CD14-positive monocyte (primary cell): Measurements from ENCODE around the gene SLC22A1. TPM values are rescaled to one million over a fixed set of nuclear protein-coding genes. Genes with fewer than 3 reads are reported as not detected.

Experiments used
- DNase-seq, 3 donors: peaks; one replicate each; pipeline ENCODE4 v3.0.0-alpha.2; 2011 to 2022
- H2AFZ ChIP-seq: 2 replicates; pipeline ENCODE4 v1.6.0; 2012; ENCODE audit warnings: mild to moderate bottlenecking, low read depth, low read length, inconsistent platforms; ENCODE audit not compliant: insufficient read depth, poor library complexity, severe bottlenecking
- H3K27ac ChIP-seq, 2 donors: 1 replicate in 1 of 2; 2 replicates in 1 of 2; pipeline ENCODE4 v1.5.1; 2012 to 2013; ENCODE audit warnings: low read length in 2 of 2, control low read depth in 1 of 2, inconsistent platforms in 1 of 2, low read depth in 1 of 2, mild to moderate bottlenecking in 1 of 2
- H3K27me3 ChIP-seq, 2 donors: one replicate each; pipeline versions ENCODE4 v1.6.0 to v1.6.1; 2011 to 2013; ENCODE audit warnings: low read length in 2 of 2; ENCODE audit not compliant: control insufficient read depth in 2 of 2, insufficient read depth in 2 of 2
- H3K36me3 ChIP-seq, 2 donors: replicated peaks in 1 of 2; 1 replicate in 1 of 2; 2 replicates in 1 of 2; pipeline versions ENCODE4 v1.5.1 to v1.6.1; 2012 to 2013; ENCODE audit warnings: low read length in 2 of 2, control low read depth in 1 of 2, inconsistent platforms in 1 of 2, mild to moderate bottlenecking in 1 of 2; ENCODE audit not compliant: insufficient read depth in 2 of 2, control insufficient read depth in 1 of 2
- H3K4me1 ChIP-seq, 2 donors: 1 replicate in 1 of 2; 2 replicates in 1 of 2; pipeline versions ENCODE4 v1.5.1 to v1.6.1; 2012 to 2013; ENCODE audit warnings: low read length in 2 of 2, control low read depth in 1 of 2, inconsistent platforms in 1 of 2, mild to moderate bottlenecking in 1 of 2, moderate library complexity in 1 of 2; ENCODE audit not compliant: insufficient read depth in 2 of 2, control insufficient read depth in 1 of 2
- H3K4me2 ChIP-seq: replicated peaks from 2 replicates; pipeline ENCODE3; 2012; ENCODE audit warnings: low read length, moderate library complexity, mild to moderate bottlenecking; ENCODE audit not compliant: poor library complexity, severe bottlenecking; ENCODE audit errors: extremely low read depth
- H3K4me3 ChIP-seq, 3 experiments: fragments of 200-600 bp in 1 of 3; sonication (generic) in 1 of 3; replicated peaks in 1 of 3; 1 replicate in 2 of 3; 2 replicates in 1 of 3; pipeline ENCODE4 v1.5.1; 2011 to 2013; ENCODE audit warnings: low read length in 3 of 3, mild to moderate bottlenecking in 3 of 3, control low read depth in 2 of 3, low read depth in 2 of 3, inconsistent platforms in 1 of 3, moderate library complexity in 1 of 3
- H3K79me2 ChIP-seq: 2 replicates; pipeline ENCODE4 v1.6.0; 2012; ENCODE audit warnings: mild to moderate bottlenecking, control low read depth, inconsistent platforms, low read length, moderate library complexity; ENCODE audit not compliant: insufficient read depth
- H3K9ac ChIP-seq: 2 replicates; pipeline ENCODE4 v1.6.0; 2017; ENCODE audit warnings: low read length, mild to moderate bottlenecking; ENCODE audit not compliant: insufficient read depth, poor library complexity, severe bottlenecking
- H3K9me3 ChIP-seq, 2 donors: replicated peaks in 1 of 2; 1 replicate in 1 of 2; 2 replicates in 1 of 2; pipeline versions ENCODE4 v1.5.1 to v1.6.1; 2012 to 2013; ENCODE audit warnings: low read length in 2 of 2, control low read depth in 1 of 2; ENCODE audit not compliant: control insufficient read depth in 1 of 2, insufficient read depth in 1 of 2
- H4K20me1 ChIP-seq: 2 replicates; pipeline ENCODE4 v1.6.0; 2012; ENCODE audit warnings: mild to moderate bottlenecking, low read length, control low read depth, moderate library complexity; ENCODE audit not compliant: insufficient read depth
- H3K27ac Mint-ChIP-seq, 7 donors: one replicate each; pipeline ENCODE4 v1.8.0; 2020; ENCODE audit warnings: mild to moderate bottlenecking in 7 of 7, mixed read lengths in 7 of 7, moderate library complexity in 6 of 7, inconsistent platforms in 2 of 7
- H3K27me3 Mint-ChIP-seq, 3 donors: one replicate each; pipeline ENCODE4 v1.8.0; 2021 to 2022; ENCODE audit warnings: low read depth in 3 of 3, mild to moderate bottlenecking in 3 of 3, mixed read lengths in 3 of 3, moderate library complexity in 3 of 3, inconsistent platforms in 1 of 3
- H3K36me3 Mint-ChIP-seq, 2 donors: one replicate each; pipeline ENCODE4 v1.8.0; 2020; ENCODE audit warnings: mixed read lengths in 2 of 2, inconsistent platforms in 1 of 2, mild to moderate bottlenecking in 1 of 2
- H3K4me1 Mint-ChIP-seq: one replicate; pipeline ENCODE4 v1.8.0; 2020; ENCODE audit warnings: mild to moderate bottlenecking, mixed read lengths
- H3K4me3 Mint-ChIP-seq, 2 donors: one replicate each; pipeline ENCODE4 v1.8.0; 2020; ENCODE audit warnings: mild to moderate bottlenecking in 2 of 2, mixed read lengths in 2 of 2, moderate library complexity in 1 of 2
- H3K9me3 Mint-ChIP-seq, 7 donors: one replicate each; pipeline ENCODE4 v1.8.0; 2020 to 2022; ENCODE audit warnings: mixed read lengths in 7 of 7, mild to moderate bottlenecking in 6 of 7, moderate library complexity in 6 of 7, inconsistent platforms in 2 of 7
- CTCF ChIP-seq: fragments of 200-600 bp; IDR thresholded peaks from one replicate; pipeline ENCODE4 v1.8.0; 2022; ENCODE audit warnings: antibody characterized with exemption, mild to moderate bottlenecking
- WGBS: methylation state at CpG from one replicate; pipeline ENCODE4 v1.1.5; 2013; ENCODE audit warnings: missing lambda C conversion rate; ENCODE audit not compliant: insufficient coverage; 5-methylcytosine and 5-hydroxymethylcytosine counted together
- intact Hi-C, 2 donors: fragments of 100-400 bp; cut with micrococcal nuclease; formaldehyde crosslinking; loops; one replicate each; pipeline versions ENCODE4 v1.15.0 to v1.15.1; 2023
- polyA minus RNA-seq: library from RNA; depleted of rRNA, polyadenylated mRNA; stranded (reverse); fragments of >200 nt; gene quantifications from 2 replicates; pipeline ENCODE4 v1.2.3, GENCODE V29; 2012
- polyA plus RNA-seq, 3 donors: library from polyadenylated mRNA; depleted of rRNA in 1 of 3; unstranded in 2 of 3; stranded (reverse) in 1 of 3; fragments of 300-500 nt in 2 of 3; fragments of >200 nt in 1 of 3; fragmentation: Illumina TruSeq in 2 of 3; gene quantifications; 1 replicate in 2 of 3; 2 replicates in 1 of 3; pipeline ENCODE4 v1.2.3, GENCODE V29; 2012 to 2021
- total RNA-seq, 12 experiments: library from RNA in 1 of 12; stranded (reverse) in 1 of 12; fragments of 120-200 nt in 1 of 12; gene quantifications; one replicate each; pipeline ENCODE4 v1.2.4 and lab custom pipeline; 2013 to 2026; ENCODE audit warnings: mixed read lengths in 6 of 12, inconsistent platforms in 1 of 12

The SLC22A1 gene
- total RNA-seq (2013) = 0.58 TPM
- polyA plus RNA-seq (under 1 TPM in 2 of 3 donors, not detected in 1; 0.36 to 0.48 TPM), polyA minus RNA-seq (0.48 and 0.69 TPM in 2 replicates), total RNA-seq (lab: John Stamatoyannopoulos, UW) (0.80 to 82.2 (median 4.6) reads per million in 11 experiments)

GRCh38 chr6:160121558-160121957, at the start of gene SLC22A1:
Gene SLC22A1 (plus strand): TSS chr6:160121815. CDS start chr6:160121936, 121 bp downstream.
- no peaks in the 10 kb centered on the region for H3K4me1 Mint-ChIP-seq
- no peaks in the 10 kb centered on the region for H3K36me3 Mint-ChIP-seq
- Histone ChIP-seq H3K9me3 (peaks cover 9 to 22% of the 10 kb centered on the region in 2 donors), H3K4me3 (no peak within 1 kb of the TSS), H3K4me2 (no peak within 1 kb of the TSS), H3K79me2 (no peaks in the 10 kb centered on the region), H4K20me1 (no peaks in the 10 kb centered on the region), H3K27ac (no peak within 1 kb of the TSS), H3K9ac (no peak within 1 kb of the TSS), H3K36me3 (no peaks in the 10 kb centered on the region), H3K4me1 (no peaks in the 10 kb centered on the region), H3K27me3 (no peaks in the 10 kb centered on the region), H2AFZ (no peak within 1 kb of the TSS)
- peak within 1 kb of the TSS in 2 of 7 donors; percentile 15 to 45 for H3K27ac Mint-ChIP-seq
- H3K4me3 Mint-ChIP-seq = no peak within 1 kb of the TSS
- H3K27me3 Mint-ChIP-seq = peaks cover 8 to 12% (median 9%) of the 10 kb centered on the region in 3 donors
- 94% methylated on average over 2 of the region's 8 CpGs for WGBS
- peaks cover 7 to 18% (median 15%) of the 10 kb centered on the region in 7 donors for H3K9me3 Mint-ChIP-seq
- no peak for TF ChIP-seq CTCF
- no peak for DNase-seq
- intact Hi-C loops = no loop called here

GRCh38 chr6:160073272-160073671, 48.3 kb upstream of the SLC22A1 start:
- DNase-seq = no peak
- peaks cover under 1 to 7% (median 2%) of the 10 kb centered on the region in 3 donors for H3K27me3 Mint-ChIP-seq
- no peak overlapping the region for H3K4me2 ChIP-seq
- peaks cover 0 to 2% (median 0%) of the 10 kb centered on the region in 7 donors for H3K9me3 Mint-ChIP-seq
- no peaks in the 10 kb centered on the region for H3K9me3 ChIP-seq
- intact Hi-C loops = no loop called here
- no peak overlapping the region for H3K27ac ChIP-seq
- H3K79me2 ChIP-seq = no peaks in the 10 kb centered on the region
- H3K27me3 ChIP-seq = no peaks in the 10 kb centered on the region
- H3K36me3 Mint-ChIP-seq = peaks cover 98 to 100% of the 10 kb centered on the region in 2 donors
- no peaks in the 10 kb centered on the region for H3K4me1 ChIP-seq
- no peak for TF ChIP-seq CTCF
- H3K27ac Mint-ChIP-seq = peak overlapping the region in 1 of 7 donors; percentile 51
- 100% methylated on average over 4 of the region's 9 CpGs for WGBS
- H3K36me3 ChIP-seq = peaks cover 99 to 100% of the 10 kb centered on the region in 2 donors
- H3K9ac ChIP-seq = no peak overlapping the region
- H3K4me1 Mint-ChIP-seq = peaks cover 7% of the 10 kb centered on the region
- no peak overlapping the region for H2AFZ ChIP-seq
- H3K4me3 ChIP-seq = no peak overlapping the region
- no peak overlapping the region for H3K4me3 Mint-ChIP-seq
- H4K20me1 ChIP-seq = peaks cover 98% of the 10 kb centered on the region
